NCI-H2227 (cell line): Measurements from ENCODE around the gene TCF3.
"Not testable (repeated sequence)": the region's sequence is repeated elsewhere in the genome, so short reads cannot be mapped to it uniquely, and the experiment has no call there.

ENCODE experiments used
- DNase-seq: peaks from one replicate; lab custom pipeline; 2025; ENCODE audit not compliant: unreplicated experiment; lab: John Stamatoyannopoulos, UW

TCF3 gene

DNA sequence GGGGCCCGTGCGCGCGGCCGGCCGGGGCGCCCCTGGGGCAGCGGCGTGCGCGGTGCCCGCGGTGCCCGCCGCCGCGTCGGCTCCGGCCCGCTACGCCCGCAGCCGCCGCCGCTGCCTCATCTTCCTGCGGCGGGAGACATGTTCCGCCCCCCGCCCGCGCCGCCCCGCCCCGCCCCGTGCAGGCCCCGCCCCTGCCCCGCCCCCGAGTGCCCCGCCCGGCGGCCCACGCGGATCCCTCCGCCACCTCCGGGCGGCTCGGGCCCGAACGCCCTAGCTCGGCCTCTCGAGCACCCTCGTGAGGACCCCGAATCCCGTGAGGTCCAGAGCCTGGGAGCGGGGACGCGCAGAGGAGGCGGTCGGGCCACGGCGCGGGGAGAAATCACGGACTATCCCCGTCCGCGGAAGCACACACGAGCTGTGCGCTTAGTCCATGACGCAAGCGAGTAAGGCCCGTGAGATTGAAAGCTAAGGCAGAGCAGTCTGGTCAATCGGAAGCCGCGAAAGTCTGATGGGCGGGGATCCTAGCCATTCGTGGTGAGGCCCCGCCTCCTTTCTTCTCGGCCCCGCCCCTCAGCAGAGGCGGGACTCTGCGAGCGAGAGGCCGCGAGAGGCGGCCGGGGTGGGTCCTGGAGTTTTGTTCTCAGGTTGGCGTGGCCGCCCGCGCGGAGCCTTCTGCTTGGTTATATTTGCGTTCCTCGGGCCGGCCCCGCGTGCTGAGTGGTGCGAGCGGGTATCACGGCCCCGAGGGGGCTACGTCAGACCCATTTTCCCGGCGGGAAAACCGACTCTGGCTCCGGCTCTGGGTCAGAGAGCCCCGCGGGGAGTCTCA lies at the start of gene TCF3:
TCF3 (minus strand) TSS at position 145 of the 829 bp plus-strand sequence. CDS start 2,367 bp downstream, outside the sequence.
- DNase-seq: peak; percentile 97

- no peak for DNase-seq
Observed at GRCh38 chr19:1700733-1701663, 48.6 kb upstream of the TCF3 start.

DNA sequence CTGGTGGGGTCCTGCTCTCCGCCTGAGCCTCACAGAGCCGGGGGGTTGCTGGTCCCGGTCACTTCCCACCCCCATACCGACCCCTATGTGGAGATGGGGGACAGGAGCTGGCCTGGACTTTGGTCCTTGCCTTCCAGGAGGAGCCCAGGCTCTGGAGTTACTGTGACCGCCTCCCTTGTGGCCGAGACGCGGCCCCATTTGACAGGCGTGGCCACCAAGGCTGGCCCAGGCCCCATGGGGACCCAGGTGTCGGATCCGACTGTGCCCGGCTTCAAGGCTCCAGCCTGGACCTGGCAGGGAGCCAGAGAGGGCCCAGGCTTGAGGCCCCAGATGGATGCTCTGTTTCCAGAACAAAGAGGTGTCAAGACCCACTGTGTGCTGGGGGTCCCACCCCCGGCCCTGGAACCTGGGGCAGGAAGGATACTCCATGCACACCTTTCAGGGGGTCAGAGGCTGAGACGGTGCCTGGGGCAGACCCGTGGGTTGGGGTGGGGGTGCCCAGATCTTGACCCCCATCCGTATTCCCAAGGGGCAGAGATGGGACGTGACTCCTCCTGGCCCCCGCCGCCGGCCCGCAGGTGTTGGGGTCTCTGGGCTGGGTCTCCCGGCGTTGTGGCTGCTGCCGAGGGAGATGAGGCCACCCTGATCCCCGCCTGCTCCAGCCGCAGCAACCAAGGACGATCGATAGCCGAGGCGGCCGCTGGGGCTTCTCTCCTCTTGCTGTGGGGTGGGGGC lies 47.8 kb upstream of the TCF3 start:
- no peak for DNase-seq

GRCh38 chr19:1699386-1699785 lies 47.0 kb upstream of the TCF3 start:
- no peak for DNase-seq

DNA sequence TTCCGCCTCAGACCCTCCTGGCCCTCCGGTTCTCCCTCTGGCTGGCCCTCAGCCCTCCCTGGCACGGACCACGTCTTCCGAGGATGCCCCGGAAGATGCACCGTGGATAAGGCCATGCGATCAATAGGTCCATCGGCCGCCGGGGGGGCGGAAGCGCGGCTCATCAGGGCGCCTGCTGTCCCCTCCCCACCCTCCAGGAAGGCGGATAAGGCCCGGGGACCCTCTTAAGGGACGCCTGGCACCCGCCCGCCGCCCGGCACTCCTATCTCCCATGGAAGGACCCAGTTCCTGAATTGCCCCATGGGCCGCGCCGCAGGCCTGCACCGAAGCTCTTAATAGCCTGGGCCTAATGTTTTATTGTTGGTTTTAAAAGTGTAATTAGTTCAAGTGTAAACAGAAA lies 46.2 kb upstream of the TCF3 start:
- DNase-seq: no peak

DNA sequence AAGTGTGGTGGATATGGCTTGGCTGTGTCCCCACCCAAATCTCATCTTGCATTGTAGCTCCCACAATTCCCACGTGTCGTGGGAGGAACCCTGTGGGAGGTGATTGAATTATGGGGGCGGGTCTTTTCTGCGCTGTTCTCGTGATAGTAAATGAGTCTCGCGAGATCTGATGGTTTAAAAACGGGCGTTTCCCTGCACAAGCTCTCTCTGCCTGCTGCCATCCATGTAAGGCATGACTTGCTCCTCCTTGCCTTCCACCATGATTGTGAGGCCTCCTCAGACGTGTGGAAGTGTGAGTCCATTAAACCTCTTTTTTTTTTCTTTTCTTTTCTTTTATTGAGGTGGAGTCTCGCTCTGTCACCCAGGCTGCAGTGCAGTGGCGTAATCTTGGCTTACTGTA lies 43.1 kb upstream of the TCF3 start:
- DNase-seq: not testable (repeated sequence)

DNA sequence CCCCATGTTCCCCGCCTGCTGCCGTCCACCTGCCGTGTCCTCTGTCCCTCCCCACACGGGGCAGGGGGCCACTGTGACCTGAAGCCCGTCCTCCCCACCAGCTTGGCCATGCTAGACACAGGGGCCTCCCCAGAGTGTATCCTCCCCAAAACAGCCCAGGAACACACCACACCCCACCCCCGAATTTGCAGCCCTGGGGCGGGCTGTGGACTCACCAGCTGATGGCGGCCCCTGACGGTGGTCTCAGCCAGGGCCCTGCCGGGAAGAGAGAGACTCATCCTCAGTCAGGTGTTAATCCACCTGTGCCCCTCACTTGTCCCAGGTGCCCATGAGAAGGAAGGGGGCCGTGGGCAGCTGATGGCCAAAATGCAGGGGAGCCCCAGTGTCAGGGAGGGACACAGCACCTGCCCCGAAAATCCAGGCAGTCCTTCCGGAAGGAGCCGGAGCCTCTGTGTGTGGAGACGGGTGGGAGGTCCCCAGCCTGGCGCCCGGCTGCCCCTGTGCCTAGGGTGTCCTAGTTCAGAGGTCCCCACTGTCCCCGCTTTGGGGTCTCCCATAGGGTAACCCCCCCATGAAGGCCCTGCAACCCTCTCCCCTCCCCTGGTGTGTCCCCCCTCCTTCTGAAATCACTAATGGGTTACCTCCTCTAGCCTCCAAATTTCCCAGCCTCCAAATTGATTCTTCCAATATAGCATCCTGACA lies 39.3 kb upstream of the TCF3 start:
- DNase-seq: no peak

GRCh38 chr19:1690699-1691307 lies 38.4 kb upstream of the TCF3 start:
- DNase-seq: peak; percentile 60

DNA sequence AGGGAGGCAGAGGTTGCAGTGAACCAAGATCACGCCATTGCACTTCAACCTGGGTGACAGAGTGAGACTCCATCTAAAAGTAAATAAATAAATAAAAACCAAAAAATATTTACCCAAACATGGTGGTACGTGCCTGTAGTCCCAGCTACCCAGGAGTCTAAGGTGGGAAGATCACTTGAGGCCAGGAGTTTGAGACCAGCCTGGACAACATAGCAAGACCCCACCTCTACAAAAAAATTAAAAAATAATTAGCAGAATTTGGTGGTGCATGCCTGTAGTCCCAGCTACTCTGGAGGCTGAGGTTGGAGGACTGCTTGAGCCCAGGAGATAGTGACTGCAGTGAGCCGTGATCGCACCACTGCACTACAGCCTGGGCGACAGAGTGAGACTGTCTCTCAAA lies 33.4 kb upstream of the TCF3 start:
- not testable (repeated sequence) for DNase-seq

- DNase-seq: no peak
Observed at GRCh38 chr19:1685046-1685445, 32.6 kb upstream of the TCF3 start.

DNA sequence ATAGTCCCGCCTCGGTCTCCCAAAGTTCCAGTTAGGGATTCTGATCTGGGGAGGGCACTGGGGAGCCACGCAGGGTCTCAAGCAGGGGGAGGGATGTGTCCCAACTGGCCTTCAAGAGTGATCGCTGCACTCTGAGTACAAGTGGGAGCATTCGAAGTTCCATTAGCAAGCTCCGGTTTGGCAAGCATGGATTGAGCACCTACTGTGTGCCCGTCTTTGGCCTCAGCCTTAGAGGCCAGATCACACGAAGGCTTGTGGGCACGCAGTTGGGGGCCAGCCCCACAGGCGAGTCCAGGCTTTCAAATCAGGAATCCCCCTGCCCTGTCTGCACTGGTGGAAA lies 32.1 kb upstream of the TCF3 start:
- no peak for DNase-seq

DNA sequence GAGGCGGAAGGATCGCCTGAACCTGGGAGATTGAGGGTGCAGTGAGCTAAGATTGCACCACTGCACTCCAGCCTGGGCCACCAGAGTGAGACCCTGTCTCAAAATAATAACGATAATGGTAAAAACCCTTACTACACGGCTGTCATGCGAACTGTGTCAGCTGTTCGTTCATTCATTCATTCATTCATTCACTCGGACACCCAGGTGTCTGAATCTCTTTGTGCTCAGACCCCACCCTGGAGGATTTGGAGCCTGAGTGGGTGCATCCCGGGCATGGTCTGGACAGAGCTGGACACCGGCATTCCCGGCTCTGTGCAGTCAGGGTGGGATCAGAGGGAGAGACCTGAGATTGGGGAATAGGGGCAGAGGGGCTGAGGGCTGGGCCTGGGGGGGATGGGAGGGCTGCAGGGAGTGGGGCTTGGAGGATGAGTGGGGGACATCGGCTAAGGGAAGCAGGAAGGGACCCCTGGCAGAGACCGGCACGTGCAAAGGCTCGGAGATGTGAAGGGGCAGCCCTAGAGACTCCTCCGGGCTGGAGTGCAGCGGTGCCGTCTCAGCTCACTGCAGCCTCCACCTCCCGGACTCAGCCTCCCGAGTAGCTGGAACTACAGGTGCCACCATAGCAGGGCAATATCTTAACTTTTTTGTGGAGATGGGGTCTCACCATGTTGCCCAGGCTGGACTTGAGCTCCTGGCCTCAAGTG lies 31.6 kb upstream of the TCF3 start:
- DNase-seq: no peak

GRCh38 chr19:1680976-1681375 lies 28.6 kb upstream of the TCF3 start:
- DNase-seq: no peak

- no peak for DNase-seq
Observed at GRCh38 chr19:1678073-1678472, 25.7 kb upstream of the TCF3 start.

GRCh38 chr19:1676351-1677266 lies 24.2 kb upstream of the TCF3 start:
- no peak for DNase-seq

DNA sequence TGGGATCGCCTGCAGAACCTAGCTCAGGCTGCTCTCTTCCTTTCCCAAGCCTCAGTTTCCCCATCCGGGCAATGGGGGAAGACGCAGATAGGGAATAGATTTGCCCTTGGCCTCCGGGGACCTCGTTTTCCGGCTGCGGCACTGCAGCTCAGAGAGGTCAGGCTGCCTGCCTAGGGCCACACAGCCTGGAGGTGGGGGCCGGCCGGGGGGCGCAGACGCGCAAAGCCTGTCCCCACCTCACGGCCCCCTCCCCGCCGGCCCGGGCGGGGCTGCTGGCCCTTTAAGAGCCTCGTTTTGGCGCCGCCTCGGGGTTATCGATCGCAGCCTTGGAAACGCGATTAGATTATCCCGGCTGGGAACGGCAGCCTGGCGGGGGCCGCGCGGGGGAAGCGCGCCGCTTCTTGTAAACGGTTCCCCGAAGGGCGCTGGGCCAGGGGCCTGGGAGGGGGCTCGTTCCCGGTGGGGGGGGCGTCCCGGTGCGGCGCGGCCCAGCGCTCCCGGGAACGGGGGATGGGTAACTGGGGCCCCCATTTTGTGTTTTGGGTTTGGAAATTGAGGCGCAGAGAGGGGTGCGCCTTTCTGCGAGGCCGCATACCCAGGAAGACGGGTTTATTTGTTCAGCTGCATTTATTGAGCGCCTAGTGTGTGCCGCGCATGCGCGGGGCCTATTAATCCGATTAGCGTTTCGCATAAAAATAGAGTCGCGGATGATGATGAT lies 23.4 kb upstream of the TCF3 start:
- no peak for DNase-seq

DNA sequence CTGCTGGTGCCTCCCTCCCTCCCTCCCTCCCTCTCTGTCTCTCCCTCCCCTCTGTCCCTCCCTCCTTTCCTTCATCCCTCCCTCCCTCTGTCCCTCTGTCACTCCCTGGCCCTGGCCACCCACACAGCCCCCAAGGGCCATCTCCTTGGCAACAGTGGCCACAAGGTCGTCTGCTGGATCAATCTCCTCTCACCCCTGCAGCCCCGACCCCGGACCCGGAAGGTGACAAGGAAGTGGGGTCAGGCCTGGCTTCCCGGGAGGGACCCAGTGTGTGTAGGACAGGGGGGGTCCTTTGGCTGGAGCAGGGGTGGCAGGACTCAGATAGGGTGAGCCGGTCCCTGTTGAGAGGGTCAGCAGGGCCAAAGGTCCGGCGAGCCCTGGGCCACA lies 21.9 kb upstream of the TCF3 start:
- no peak for DNase-seq

DNA sequence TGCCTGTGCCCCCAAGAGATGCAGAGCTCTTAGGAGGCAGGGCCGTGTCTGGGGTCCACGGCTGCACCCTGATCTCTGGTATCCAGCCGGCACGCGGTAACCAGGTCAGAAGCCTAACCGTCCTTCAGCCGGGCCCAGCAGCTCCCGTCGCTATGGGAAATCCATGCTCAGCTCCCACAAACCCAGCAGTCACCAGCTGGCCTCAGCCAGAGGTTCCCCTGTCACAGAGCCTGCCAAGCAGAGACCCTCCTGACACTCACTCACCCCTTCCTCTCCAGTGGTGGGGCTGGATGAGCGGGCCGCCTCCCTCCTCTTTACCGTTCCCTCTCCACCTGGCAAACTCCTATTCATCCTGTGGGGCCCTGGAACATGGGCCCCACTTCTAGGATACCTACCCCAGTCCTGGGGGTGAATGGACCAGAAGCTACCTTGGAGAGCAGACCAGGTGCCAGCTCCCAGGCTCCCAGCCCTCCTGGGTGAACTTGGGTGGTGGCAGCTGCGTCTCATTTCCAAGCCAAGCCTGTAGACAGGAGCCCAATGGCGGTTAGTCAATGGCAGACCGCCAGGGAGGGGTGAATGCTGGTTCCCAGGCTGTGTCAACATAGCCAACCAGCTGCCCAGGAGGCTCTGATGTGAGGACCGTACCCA lies 21.4 kb upstream of the TCF3 start:
- DNase-seq: no peak
